Measurements from ENCODE around the gene TNN. TPM values are rescaled to one million over a fixed set of nuclear protein-coding genes. Genes with fewer than 3 reads are reported as not detected.

TNN gene
- total RNA-seq, 1 donor from 2014 or later: 0.06 TPM

DNA sequence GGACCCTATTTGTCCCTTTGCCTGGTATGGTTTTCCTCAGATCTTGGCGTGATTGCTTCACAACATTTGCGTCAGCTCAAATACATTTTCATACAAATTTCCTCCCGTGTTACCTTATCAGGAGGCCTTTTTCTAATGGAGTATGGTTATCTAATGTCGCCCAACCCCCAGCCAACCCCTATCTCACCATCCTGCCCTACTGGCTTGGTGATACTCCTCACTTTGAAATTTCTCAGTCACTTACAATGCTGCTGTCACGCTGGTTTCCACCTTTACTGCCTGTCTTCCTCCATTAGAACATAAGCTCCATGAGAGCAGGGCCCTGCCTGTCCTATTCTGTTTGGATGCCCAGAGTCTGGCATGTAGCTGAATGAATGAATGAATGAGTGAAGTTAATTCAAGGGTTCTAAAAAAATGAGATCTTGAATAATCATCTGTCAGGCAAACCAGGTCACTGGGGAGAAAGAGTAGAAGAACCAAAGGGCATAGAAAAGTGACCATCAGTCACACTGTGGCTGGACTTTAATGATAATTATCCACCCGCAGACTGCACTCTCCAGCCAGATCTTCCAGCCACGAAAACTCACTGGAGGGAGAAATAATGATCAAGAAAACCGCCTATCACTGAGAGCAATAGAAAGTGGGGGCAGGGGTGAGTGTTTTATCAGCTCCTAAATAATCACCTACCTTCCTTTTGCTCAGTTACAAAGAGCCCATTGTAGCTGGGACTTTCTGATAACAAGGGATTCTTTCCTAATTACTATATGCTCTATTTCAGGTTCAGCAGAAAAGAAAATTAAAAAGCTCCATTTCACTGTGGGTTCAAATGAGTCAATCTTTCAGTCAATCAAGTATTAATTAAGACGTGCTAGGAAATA, 103.6 kb downstream of the TNN start:
- no peak for DNase-seq (ENCODE audit: extremely low read depth, low read depth, low spot score)

DNA sequence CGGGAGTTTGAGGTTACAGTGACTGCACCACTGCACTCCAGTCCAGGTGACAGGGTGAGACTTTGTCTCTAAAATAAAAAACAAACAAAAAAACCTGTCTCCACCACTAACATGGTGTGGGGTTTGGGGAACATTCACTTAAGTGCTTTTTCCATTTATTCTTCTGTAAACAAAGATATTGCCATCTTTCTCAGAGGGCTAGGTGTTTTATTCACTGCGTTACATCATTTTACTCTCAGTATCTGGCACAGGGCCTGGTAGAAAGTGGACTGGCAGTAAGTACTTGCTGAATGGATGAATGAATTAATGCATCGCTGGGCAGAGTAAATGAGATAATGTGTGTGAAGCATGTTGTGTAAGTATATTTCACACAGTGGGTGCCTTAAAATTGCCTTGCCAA, 104.9 kb downstream of the TNN start:
- DNase-seq (ENCODE audit: extremely low read depth, low read depth, low spot score): no peak

DNA sequence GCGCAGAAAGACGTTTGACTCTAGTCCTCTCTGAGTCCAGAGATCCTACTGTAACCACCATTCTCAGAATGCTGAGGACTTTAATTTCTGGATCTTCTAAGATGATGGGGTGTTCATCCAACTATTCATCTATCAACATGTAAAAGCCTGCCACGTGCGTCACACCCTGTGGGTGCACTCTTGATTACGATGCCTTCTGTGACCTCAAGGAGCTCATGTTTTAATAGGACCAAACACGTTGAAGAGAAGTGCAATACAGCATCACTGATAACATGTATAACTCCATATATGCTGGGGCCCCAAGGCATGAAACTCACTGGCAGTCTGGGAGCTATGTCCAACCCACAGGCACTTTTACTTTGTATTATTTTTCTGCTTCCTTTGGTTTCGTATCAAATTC, 105.9 kb downstream of the TNN start:
- no peak for DNase-seq (ENCODE audit: extremely low read depth, low read depth, low spot score)

DNA sequence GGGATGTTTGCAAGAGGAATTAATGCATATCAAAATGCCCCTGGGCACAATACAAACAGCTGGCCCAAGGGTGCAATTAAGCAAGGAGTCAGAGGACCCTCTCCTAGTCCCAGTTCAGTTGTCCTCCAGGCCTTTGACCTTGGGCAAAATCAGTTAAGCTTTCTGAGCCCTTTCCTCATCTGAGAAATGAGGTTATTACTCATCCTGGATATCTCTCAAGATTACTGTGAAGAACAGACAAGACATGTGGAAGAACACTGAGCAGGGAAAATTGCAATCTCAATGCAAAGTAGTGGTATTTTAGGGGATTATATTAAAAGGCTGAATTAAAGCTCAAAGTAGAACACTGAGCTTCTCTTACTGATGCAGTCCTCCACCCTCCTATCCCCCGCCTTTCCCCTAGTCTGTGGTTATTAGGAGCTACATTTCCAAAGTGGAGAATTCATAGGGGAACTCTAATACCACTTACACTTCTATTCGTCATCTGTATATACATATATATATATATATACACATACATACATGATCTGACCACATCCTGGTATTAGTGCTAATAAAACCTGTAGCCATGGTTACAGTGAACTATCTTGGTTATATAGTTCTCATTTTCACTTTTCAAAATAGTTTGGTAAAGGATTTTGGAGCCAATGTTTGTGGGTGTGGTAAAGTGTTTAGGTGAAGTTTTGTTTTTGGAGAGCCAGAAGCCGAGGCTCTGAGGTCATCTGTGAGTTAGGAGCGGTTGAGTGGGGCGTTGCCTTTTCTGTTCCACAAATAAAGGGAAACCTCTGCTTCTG, 106.9 kb downstream of the TNN start:
- DNase-seq (ENCODE audit: extremely low read depth, low read depth, low spot score): no peak

DNA sequence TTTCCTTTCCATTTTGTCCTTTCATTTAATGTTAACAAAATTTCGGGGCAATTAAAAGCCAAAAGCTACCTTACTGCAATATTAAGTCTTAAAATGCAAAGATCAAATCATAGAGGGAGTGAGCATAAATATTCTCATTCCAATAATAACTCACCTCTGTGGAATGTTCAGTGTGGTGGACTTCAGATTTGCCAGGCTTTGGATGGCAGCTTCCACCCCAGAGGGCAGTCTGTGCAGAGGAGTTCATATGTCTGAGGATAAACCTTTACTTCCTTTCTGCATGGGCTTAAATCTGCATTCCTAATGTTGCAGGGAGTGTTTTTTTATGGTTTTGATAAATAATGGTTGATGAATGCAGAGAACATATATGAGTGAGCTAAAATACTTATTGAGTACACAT, 108.6 kb downstream of the TNN start:
- DNase-seq (ENCODE audit: extremely low read depth, low read depth, low spot score): no peak

DNA sequence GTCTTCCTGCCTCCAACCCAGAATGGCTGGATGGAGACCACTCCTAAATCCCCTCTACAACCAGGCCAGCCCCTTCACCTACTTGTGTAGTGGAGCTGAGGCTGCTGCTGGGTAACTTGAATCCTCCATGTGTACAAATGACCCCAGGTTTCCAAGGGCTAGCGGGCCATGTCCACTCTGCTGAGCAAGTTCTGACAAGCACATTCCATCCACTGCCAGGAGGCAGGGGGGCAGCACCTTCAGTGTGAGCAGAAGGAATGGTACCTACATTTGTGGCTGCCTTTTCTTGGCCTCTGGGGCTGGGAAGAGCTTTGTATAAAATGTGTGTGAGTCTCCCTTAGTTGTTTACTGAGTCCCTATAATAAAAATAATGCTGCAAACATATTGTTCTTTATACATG, 110.4 kb downstream of the TNN start:
- DNase-seq (ENCODE audit: extremely low read depth, low read depth, low spot score): no peak

DNA sequence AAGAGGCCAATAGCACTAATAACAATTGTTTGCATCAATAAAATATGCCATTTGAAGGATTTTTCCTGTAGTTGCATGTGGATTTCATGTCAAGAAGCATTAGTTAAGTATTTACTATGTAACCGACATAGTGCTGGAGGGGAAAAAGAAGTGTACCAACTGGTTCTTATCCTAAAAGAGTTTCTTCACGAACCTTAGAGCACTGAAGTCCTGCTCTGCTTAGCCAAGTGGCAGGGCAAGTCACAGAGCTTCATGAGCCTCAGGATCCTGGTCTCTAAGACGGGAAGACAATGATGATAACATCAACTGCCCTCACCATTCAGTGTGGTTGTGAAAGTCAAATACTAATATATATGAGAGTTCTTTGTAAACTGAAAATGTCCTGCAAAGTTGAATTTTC, 110.8 kb downstream of the TNN start:
- no peak for DNase-seq (ENCODE audit: extremely low read depth, low read depth, low spot score)

DNA sequence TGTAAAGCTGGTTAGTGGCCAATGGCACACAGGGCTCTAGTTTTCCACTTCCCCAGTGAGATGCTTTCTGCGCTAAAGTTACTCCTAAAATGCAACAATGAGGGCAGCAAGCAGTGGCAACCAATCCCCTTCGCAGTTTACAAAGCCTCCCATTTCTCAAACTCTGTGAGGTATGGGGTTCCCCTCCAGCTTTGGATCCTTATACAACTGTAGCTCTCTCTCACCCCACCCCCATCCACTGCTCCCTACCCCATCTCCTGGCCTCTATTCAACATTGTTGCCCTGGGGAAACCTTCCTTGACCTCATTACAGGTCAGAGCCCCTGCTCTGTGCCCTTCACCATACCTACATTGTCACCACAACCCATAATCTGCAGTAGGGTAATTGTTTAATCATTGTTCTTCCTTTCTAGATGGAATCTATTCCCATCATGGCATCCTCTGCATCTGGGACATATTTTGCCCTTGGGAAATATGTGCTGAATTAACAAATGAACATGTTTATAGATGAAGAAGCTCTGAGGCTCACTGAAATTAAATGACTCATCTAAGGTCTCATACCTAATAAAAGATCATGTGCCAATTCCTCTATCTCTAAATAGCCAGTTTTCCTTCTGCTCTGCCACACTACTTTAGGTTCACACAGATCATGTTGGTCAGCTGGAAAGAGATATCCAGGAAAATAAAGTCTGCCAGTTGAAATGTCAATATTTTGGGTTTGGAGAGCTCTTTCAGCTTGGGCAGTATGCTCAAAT, 112.4 kb downstream of the TNN start:
- DNase-seq (ENCODE audit: extremely low read depth, low read depth, low spot score): no peak

DNA sequence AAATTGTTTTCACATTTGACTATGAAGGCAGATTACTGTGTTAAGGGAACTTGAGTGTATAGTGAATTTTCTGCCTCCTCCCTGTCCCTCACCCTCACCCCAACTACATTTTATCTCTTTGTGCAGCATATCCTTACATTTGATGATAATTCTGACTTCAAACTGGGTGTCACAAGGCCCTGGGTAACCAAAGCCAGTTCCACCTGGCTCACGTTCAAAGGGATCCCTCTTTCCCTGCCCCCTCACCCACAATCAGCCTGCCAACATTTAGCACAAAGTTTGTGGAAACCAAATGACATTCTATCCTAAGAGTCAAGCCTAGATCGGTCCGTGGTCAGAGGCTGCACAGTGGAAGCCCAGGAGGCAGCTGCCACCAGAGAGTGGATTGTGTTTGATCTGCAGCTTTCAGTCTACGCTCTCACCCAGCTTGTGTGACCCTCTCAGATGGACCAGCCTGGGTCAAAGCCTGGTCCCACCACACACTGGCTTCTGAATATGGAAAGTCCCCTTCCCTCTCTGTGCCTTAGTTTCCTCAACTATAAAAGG, 114.6 kb downstream of the TNN start:
- DNase-seq (ENCODE audit: extremely low read depth, low read depth, low spot score): no peak

DNA sequence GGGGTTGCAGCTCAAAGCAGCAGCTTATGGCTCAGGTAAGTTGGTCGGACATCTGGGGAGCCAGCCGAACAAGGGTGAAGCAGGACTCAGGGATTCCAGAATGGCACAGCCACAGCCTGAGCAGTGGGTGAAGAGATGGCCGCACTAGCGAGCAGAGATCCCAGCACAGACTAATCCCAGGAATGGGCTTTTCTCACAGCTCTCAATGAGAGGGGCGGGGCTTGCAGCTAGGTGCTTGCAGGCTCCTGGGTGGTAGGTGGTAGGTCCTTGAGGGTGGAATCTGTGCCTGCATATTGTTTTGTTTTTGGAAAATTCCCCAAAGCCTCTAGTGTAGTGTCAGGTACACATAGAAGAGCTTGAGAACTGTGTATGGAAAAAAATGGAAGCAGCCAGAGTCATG, 116.0 kb downstream of the TNN start:
- no peak for DNase-seq (ENCODE audit: extremely low read depth, low read depth, low spot score)

DNA sequence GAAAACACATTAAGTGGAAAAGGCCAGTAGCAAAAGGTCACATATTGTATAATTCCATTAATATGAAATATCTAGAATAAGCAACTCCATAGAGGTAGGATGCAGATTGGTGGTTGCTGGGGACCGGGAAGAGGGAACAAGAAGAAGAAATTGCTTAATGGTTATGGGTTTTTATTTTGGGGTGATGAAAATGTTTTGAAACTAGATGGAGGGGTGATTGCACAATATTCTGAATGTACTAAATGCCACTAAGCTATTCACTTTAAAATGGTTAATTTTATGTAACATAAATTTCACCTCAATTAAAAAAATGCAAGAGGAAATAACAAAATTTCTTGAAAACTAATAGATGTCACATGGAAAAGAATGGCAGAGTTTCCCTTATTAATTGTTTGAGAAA, 118.3 kb downstream of the TNN start:
- no peak for DNase-seq (ENCODE audit: extremely low read depth, low read depth, low spot score)

DNA sequence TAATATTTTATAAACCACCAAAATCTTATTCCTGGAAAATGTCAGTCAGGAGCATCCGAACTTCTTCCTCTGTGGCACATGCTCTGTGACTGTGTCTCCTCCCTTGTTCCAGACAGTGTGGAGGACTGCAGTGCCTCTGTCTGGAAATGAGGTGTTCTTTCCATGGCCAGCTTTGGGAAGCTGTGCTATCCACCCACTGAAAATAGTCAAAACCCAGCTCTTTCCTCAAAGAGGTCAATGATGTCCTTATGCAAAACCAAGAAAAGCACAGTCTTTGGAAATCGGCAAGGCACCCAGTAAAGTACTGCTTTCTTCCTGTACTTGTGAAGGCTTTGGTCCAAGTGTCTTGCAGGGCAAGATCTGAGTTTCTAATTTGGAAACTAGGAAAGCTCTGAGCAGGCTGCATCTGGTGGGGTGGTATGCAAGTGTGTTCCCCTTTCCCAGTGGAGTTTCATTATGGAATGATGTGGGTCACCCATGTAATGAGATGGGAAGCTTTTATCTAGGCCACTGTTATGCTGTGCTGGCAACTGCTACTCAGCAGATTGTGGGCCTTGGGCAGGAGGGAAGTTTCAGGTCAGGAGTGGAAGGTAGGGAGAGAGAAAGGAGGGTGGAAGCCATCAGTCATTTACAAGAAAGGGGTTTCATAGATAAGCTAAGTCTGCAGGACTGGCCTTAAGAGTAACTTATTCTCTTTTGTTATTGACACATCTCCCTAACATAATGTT, 119.0 kb downstream of the TNN start:
- no peak for DNase-seq (ENCODE audit: extremely low read depth, low read depth, low spot score)

DNA sequence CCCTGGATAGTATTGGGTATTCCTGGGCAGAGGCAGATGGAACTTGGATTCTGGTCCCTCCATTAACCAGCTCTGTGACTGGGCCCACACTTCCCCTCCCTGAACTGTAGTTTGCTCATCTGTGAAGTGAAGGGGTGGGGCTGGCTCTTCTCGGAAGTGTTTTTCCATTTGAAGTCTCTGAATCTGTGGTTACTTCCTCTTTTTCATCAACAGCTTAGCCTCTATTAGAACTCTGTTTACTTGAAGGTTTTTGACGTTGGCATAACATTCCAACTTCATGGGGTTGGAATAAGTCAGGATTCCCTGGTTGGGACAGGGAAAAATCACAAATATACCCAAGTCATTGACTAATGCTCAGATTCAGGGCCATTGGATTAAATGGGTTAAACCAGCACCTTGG, 121.3 kb downstream of the TNN start:
- no peak for DNase-seq (ENCODE audit: extremely low read depth, low read depth, low spot score)

DNA sequence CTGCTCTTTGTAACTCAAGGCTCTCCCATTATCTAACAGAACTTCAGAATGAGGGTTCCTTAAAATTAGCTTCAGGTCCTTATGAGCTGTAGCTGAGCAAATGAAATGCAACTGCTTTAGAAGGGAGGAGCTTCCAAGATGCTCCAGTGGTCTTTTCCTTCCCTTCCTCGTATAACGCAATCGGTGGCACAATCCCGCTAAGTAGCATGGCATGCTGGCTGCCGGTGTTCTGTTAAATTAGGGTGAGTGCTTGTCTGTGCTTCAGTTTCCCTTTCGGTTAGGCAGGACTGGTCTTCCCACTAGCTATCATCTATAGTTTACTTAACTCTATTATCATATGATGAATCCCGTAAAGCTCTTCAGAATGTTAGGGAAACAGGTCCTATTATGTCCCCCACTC, 124.0 kb downstream of the TNN start:
- no peak for DNase-seq (ENCODE audit: extremely low read depth, low read depth, low spot score)

DNA sequence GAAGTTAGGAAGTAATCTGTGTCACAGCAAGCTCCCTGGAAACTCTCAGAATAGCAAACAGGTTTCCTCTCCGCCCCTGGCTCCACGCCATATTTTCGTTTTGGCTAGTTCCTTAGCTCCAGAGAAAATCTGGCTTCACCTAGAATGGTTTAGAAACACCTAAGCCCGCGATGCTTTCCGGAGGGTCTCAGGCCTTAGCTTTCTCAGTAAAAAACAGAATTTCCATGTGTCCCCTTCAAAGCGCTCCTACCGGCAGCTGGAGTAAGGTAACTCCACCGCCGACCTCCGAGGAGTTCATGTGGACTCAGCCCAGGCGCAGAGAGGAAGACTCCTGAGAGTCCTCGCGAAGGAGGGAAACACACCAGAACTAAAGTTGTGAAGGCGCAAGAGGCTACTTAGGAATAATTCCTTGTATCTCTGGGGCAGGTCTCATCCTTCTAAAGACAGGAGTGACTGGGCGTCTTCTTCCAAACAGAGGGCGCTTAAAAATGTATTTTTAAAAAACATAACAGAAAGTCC, 124.5 kb downstream of the TNN start:
- no peak for DNase-seq (ENCODE audit: extremely low read depth, low read depth, low spot score)

DNA sequence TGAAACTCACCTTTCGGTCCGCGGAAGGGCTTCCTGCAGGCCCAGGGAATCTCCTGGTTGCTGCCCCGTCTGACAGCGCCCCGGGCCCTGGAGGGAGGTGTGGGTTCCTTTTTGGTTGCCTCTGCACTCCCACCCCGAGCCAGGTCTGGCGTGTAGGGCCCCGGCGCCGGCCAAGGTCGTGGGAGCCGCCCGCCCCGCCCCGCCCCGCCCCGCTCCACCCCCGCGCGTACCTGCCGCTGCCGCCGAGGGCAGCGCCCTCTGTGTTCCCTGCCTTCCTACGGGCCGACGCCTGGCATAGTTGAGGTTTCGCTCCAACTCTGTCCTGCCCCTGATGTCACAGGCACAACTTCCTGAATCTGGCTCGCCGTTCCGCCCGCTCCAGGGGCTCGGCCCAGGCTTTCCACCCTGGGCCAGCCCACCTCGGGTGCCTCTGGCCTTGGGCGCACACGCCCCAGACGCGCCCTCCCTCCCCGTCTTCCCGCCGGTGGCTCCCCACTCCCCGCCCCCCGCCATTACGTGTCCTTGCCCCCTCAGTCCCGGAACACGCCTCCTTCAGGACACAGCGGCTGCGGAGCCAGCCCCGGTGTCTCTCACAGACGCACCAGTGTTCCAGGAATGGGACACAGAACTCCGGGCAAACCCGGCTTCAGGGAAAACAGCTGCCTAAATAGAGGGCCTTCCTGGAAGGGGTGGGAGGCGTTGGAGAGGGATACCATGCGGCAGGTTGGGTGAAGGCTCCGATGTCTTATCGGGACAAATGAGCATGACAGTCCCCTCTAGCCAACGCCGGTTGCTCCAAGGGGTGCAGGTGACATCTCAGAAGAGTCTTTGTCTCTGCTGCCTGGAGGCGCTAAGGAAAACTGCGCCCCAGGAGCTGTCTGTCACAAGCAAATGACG, 125.2 kb downstream of the TNN start, which contains the start of gene KIAA0040:
KIAA0040 (minus strand) TSS at position 147 of the 897 bp plus-strand sequence. CDS start 31,763 bp downstream, outside the sequence.
- no peak for DNase-seq (ENCODE audit: extremely low read depth, low read depth, low spot score)

DNA sequence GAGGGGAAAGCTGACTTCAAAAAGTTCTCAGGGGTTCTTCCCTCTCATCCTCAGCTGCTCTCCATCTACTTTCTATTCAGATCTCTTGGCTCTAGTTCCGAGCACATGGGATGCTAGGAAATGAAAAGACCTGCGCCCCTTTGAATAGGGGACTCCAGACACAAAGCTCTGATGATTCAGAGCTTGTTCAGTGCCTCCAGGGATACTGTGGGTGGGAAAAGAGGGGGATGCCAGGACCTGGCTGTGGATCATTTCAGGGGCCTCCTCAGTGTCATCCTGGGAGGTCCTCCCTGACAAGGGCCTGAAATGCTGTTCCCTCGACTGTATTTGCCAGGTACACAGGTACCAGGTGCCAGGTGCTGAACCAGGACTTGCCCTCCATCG, 125.9 kb downstream of the TNN start:
- DNase-seq (ENCODE audit: extremely low read depth, low read depth, low spot score): no peak

DNA sequence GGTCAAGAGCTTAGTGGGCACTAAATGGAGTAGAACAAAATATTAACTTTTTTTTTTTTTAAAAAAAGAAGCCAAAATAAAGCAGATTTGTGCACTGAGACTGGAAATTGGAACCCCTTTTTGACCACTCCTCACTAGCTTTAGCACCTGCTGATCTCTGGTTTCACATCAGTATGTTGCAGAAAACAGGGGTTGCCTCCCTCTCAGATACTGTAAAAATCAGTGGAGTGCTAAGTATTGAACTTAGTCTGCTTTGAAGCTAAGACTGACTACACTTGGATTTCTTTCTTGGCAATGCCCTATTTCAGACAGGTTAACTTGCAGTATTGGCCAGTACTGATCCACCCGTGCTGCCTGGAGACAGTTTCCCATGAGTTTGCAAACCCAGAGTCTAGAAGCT, 127.6 kb downstream of the TNN start:
- DNase-seq (ENCODE audit: extremely low read depth, low read depth, low spot score): no peak

DNA sequence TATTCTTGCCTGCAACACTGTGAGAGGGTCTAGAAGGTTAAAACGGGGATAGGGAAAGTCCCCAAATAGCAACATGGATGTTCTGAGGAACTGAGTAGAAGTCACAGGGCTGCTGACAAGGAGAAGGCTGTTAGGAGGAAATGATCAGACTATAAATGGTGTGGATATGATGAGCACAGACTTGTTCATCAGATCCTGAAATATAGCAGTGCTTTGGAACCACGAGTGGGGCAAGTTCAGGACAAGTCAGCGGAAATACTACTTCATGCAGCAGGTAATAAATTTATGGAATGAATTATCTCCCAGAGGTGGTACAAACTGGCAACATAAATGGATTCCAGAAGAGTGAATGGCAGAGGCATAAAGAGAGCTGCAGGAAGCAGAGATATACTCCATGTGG, 128.2 kb downstream of the TNN start:
- DNase-seq (ENCODE audit: extremely low read depth, low read depth, low spot score): no peak
